ENCODE data around the gene GDF3.
"Not testable (repeated sequence)": the region's sequence is repeated elsewhere in the genome, so short reads cannot be mapped to it uniquely, and the experiment has no call there.

Gene GDF3

DNA sequence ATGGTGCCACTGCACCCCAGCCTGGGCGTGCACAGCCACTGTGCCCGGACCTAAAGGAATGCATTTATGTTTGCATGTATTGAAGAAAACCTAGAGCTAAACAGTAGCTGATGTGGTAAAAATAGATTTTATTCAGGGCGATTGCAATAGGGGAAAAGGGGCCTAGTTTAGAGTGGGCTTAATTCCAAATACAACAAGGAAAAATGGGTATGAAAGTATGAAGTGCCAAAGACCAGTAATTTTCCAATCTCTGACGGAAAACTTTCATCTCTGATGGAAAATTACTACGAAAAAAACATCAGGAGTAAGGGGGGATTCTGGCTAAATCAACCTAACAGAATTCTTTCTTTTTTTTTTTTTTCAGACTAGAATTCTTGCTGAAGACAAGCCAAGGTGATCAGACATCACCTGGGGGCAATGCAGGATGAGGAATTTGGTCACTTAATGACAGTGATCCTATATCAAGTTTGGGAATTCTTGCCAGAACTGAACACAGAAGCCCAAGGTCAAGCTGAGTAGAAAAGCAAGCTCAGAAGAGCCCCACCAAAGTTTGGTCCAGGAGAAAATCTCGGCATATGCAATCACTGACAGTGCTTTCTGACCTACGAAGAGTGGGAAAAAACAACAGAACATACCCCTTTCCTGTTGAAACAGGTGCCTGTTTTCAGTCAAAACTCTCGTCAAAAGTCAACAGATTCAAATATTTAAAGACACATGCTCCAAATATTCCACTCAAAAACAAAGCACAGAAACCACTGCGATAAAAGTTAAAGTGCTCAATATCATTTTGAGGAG lies 16.1 kb downstream of the GDF3 start:
- Histone ChIP-seq H3K9me3 (no peaks in the 10 kb centered on the region), H3K4me3 (ENCODE audit: low read depth in 1 of 2, low read length in 1 of 2) (no peak overlapping the region), H3K4me1 (ENCODE audit: control insufficient read depth in 1 of 2, insufficient read depth in 1 of 2, low read depth in 1 of 2, low read length in 1 of 2) (peaks cover 0 to 8% of the 10 kb centered on the region in 2 experiments), H3K36me3 (no peaks in the 10 kb centered on the region), H3K27ac (no peak overlapping the region), H3K27me3 (no peaks in the 10 kb centered on the region)
- TF ChIP-seq, protein P1, sequence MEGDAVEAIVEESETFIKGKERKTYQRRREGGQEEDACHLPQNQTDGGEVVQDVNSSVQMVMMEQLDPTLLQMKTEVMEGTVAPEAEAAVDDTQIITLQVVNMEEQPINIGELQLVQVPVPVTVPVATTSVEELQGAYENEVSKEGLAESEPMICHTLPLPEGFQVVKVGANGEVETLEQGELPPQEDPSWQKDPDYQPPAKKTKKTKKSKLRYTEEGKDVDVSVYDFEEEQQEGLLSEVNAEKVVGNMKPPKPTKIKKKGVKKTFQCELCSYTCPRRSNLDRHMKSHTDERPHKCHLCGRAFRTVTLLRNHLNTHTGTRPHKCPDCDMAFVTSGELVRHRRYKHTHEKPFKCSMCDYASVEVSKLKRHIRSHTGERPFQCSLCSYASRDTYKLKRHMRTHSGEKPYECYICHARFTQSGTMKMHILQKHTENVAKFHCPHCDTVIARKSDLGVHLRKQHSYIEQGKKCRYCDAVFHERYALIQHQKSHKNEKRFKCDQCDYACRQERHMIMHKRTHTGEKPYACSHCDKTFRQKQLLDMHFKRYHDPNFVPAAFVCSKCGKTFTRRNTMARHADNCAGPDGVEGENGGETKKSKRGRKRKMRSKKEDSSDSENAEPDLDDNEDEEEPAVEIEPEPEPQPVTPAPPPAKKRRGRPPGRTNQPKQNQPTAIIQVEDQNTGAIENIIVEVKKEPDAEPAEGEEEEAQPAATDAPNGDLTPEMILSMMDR (IDR thresholded peaks at IDR 0.05): no peak

DNA sequence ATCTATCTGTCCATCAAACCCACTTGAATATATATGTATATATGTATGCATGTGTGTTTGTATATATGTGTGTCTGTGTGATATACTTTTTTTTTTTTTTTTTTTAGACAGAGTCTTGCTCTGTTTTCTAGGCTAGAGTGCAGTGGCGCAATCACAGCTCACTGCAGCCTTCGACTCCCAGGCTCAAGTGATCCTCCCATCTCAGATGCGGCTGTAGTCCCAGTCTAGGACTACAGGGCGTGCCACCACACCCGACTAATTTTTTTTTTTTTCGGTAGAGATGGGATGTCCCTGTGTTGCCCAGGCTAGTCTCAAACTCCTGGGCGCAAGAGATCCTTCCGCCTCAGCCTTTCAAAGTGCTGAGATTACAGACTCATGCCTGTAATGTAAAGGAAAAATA lies 16.8 kb downstream of the GDF3 start:
- TF ChIP-seq, protein P1 (IDR thresholded peaks at IDR 0.05): no peak
- no peak overlapping the region for H3K4me3 ChIP-seq (ENCODE audit: low read depth in 1 of 2, low read length in 1 of 2)
- no peaks in the 10 kb centered on the region for H3K27me3 ChIP-seq
- H3K36me3 ChIP-seq: no peaks in the 10 kb centered on the region
- no peaks in the 10 kb centered on the region for H3K9me3 ChIP-seq
- H3K27ac ChIP-seq: no peak overlapping the region
- peaks cover 0 to 8% of the 10 kb centered on the region in 2 experiments for H3K4me1 ChIP-seq (ENCODE audit: control insufficient read depth in 1 of 2, insufficient read depth in 1 of 2, low read depth in 1 of 2, low read length in 1 of 2)

DNA sequence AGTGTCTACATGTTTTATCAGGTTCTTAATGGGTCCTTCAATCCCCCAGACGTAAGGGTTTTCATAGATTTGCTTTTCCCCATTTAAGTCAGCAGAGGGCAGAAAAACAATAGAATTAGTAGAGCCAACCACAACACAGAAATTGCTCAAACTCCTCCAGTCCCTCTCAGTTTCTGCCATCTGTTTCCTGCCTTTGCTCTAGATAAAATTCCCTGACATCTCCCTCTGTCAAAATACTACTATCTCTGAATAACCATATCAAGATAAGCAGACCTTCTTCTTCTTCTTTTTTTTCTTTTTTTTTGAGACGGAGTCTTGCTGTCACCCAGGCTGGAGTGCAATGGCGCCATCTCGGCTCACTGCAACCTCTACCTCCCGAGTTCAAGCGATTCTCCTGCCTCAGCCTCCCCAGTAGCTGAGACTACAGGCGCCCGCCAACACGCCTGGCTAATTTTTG lies 18.1 kb downstream of the GDF3 start:
- not testable (repeated sequence) for H3K4me3 ChIP-seq (ENCODE audit: low read depth in 1 of 2, low read length in 1 of 2); H3K36me3 ChIP-seq; H3K27ac ChIP-seq

DNA sequence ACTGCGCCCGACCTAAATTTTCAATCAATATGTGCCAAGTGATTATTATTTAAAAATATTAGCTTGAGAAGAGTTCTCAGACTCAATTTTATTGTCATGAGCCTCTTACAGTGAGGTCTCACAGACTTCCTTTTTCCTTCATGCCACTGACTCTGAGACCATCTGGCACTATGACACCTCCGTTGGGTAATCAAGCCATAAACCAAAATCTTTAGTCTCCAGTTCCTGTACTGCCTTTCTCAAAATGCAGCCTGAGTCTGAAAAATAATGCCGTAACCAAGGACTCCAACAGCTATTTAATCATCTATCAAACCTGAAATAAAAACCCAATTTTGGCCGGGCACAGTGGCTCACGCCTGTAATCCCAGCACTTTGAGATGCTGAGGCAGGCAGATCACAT lies 20.1 kb downstream of the GDF3 start:
- not testable (repeated sequence) for H3K4me1 ChIP-seq (ENCODE audit: control insufficient read depth in 1 of 2, insufficient read depth in 1 of 2, low read depth in 1 of 2, low read length in 1 of 2); H3K4me3 ChIP-seq (ENCODE audit: low read depth in 1 of 2, low read length in 1 of 2); H3K27me3 ChIP-seq; H3K36me3 ChIP-seq; H3K27ac ChIP-seq; H3K9me3 ChIP-seq

More for the DNA sequence above, 18.1 kb downstream of the GDF3 start:
- not testable (repeated sequence) for H3K9me3 ChIP-seq; H3K27me3 ChIP-seq; H3K4me1 ChIP-seq (ENCODE audit: control insufficient read depth in 1 of 2, insufficient read depth in 1 of 2, low read depth in 1 of 2, low read length in 1 of 2)

DNA sequence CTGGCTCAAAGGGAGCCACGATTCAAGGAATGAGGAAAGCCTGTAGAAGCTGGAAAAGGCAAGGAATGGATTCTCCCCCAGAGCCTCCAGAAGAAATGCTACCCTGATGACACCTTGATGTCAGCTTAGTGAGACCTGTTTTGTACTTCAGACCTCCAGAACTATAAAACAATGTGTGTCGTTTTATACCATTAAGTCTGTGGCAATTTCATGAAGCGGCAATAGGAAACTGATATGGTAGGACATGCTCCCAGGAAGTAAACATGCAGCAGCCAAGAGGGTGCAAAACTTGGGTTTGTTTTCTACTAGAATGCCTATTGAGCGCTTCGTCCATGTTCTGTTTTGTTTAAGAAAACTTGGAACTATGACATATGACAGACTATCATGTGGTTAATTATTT lies 27.4 kb downstream of the GDF3 start:
- no peaks in the 10 kb centered on the region for H3K4me1 ChIP-seq (ENCODE audit: control insufficient read depth in 1 of 2, insufficient read depth in 1 of 2, low read depth in 1 of 2, low read length in 1 of 2)
- no peak overlapping the region for H3K4me3 ChIP-seq (ENCODE audit: low read depth in 1 of 2, low read length in 1 of 2)
- TF ChIP-seq, protein P1 (IDR thresholded peaks at IDR 0.05): no peak
- no peak overlapping the region for H3K27ac ChIP-seq
- no peaks in the 10 kb centered on the region for H3K9me3 ChIP-seq
- no peaks in the 10 kb centered on the region for H3K36me3 ChIP-seq
- no peaks in the 10 kb centered on the region for H3K27me3 ChIP-seq

DNA sequence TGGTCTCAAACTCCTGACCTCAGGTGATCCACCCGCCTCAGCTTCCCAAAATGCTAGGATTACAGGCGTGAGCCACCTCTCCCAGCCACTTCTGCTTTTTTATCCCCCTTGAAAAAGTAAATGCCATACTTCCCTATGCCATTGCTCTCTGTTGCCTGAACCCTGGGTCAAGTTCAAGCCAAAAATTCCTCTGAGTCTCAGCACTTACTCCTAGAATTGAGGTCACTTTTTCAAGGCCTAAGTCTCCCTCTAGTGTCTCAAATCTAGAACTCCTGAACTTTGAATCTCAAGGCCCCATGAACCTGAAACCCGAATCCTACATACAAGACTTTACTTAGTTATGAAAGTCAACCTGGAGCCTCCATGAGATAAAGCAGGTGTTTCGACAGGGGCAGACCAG lies 28.4 kb downstream of the GDF3 start:
- TF ChIP-seq, protein P1 (IDR thresholded peaks at IDR 0.05): no peak

More for the DNA sequence above, 28.4 kb downstream of the GDF3 start:
- Histone ChIP-seq H3K4me1 (ENCODE audit: control insufficient read depth in 1 of 2, insufficient read depth in 1 of 2, low read depth in 1 of 2, low read length in 1 of 2) (no peaks in the 10 kb centered on the region), H3K27ac (no peak overlapping the region), H3K4me3 (ENCODE audit: low read depth in 1 of 2, low read length in 1 of 2) (no peak overlapping the region), H3K9me3 (no peaks in the 10 kb centered on the region), H3K36me3 (no peaks in the 10 kb centered on the region), H3K27me3 (no peaks in the 10 kb centered on the region)
